HepG2 (cell line): ENCODE results near the gene KIAA1217. TPM values are rescaled to one million over a fixed set of nuclear protein-coding genes. Genes with fewer than 3 reads are reported as not detected.

Source experiments
- CEBPB ChIP-seq: IDR thresholded peaks from 2 replicates; pipeline ENCODE4 v1.6.1; 2011; ENCODE audit warnings: low read depth, low read length, improper control_type of control experiment, borderline replicate concordance
- CREB1 ChIP-seq, 2 experiments: fragments of 450-650 bp in 1 of 2; IDR thresholded peaks; 2 replicates each; pipeline ENCODE4 v1.6.1; 2016 to 2017; ENCODE audit warnings: control low read depth in 1 of 2, mild to moderate bottlenecking in 1 of 2, missing compliant biosample characterization in 1 of 2, missing genetic modification characterization in 1 of 2
- HMG20A ChIP-seq: IDR thresholded peaks from 2 replicates; pipeline ENCODE4 v1.6.1; 2016; ENCODE audit warnings: borderline replicate concordance
- HMG20B ChIP-seq: conservative IDR thresholded peaks from 2 replicates; pipeline ENCODE4 v1.6.1; 2016; ENCODE audit warnings: missing genetic modification reagents, missing compliant biosample characterization
- HNF4A ChIP-seq: sonication (generic); formaldehyde crosslinking; IDR thresholded peaks from 2 replicates; pipeline ENCODE4 v1.4.0; 2020; ENCODE audit warnings: missing genetic modification reagents
- IKZF4 ChIP-seq: sonication (generic); formaldehyde crosslinking; IDR thresholded peaks from 2 replicates; pipeline ENCODE4 v1.5.1; 2020; ENCODE audit warnings: borderline replicate concordance, mild to moderate bottlenecking, low read depth, missing genetic modification reagents; ENCODE audit errors: not compliant biosample characterization
- MAFG ChIP-seq: sonication (generic); formaldehyde crosslinking; IDR thresholded peaks from 2 replicates; pipeline ENCODE4 v1.5.1; 2020; ENCODE audit warnings: mild to moderate bottlenecking, missing genetic modification reagents
- MAFK ChIP-seq, 2 experiments: IDR thresholded peaks in 1 of 2; conservative IDR thresholded peaks in 1 of 2; 2 replicates each; pipeline ENCODE4 v1.6.1; 2011; ENCODE audit warnings: improper control_type of control experiment in 2 of 2, low read length in 2 of 2
- MLLT10 ChIP-seq: sonication (generic); formaldehyde crosslinking; IDR thresholded peaks from 2 replicates; pipeline ENCODE4 v1.4.0; 2020; ENCODE audit warnings: missing genetic modification reagents
- NFIC ChIP-seq: IDR thresholded peaks from 2 replicates; pipeline ENCODE4 v1.6.1; 2012; ENCODE audit warnings: mild to moderate bottlenecking, low read length, inconsistent platforms
- NR1H2 ChIP-seq: sonication (generic); formaldehyde crosslinking; IDR thresholded peaks from 2 replicates; pipeline ENCODE4 v1.8.1; 2022; ENCODE audit warnings: low read depth, missing genetic modification reagents, borderline replicate concordance
- PHF8 ChIP-seq: sonication (generic); formaldehyde crosslinking; IDR thresholded peaks from 2 replicates; pipeline ENCODE4 v1.5.0; 2020; ENCODE audit warnings: missing genetic modification reagents
- POLR2A ChIP-seq, 2 experiments: IDR thresholded peaks; 2 replicates each; pipeline ENCODE4 v1.6.1; 2011; ENCODE audit warnings: low read depth in 2 of 2, low read length in 2 of 2, mild to moderate bottlenecking in 1 of 2, moderate library complexity in 1 of 2; ENCODE audit not compliant: insufficient read depth in 1 of 2
- PPARG ChIP-seq: conservative IDR thresholded peaks from 2 replicates; pipeline ENCODE4 v1.6.1; 2016; ENCODE audit warnings: missing biosample characterization, missing genetic modification reagents
- RXRB ChIP-seq: IDR thresholded peaks from 2 replicates; pipeline ENCODE4 v1.6.1; 2016; ENCODE audit warnings: borderline replicate concordance, missing genetic modification reagents, missing compliant biosample characterization
- SKI ChIP-seq: fragments of 450-650 bp; IDR thresholded peaks from one replicate; pipeline ENCODE4 v1.6.1; 2018; ENCODE audit warnings: mild to moderate bottlenecking; ENCODE audit not compliant: partially characterized antibody
- ZNF12 ChIP-seq: sonication (generic); formaldehyde crosslinking; IDR thresholded peaks from 2 replicates; pipeline ENCODE4 v1.5.0; 2020; ENCODE audit warnings: missing genetic modification reagents
- ZNF430 ChIP-seq: sonication (generic); formaldehyde crosslinking; IDR thresholded peaks from 2 replicates; pipeline ENCODE4 v1.9.0; 2021; ENCODE audit warnings: mild to moderate bottlenecking, missing genetic modification reagents
- ZNF446 ChIP-seq: sonication (generic); formaldehyde crosslinking; IDR thresholded peaks from 2 replicates; pipeline ENCODE4 v1.5.0; 2020; ENCODE audit warnings: mild to moderate bottlenecking, missing genetic modification reagents
- ZNF556 ChIP-seq: sonication (generic); formaldehyde crosslinking; IDR thresholded peaks from 2 replicates; pipeline ENCODE4 v1.4.0; 2020; ENCODE audit warnings: mild to moderate bottlenecking, missing genetic modification reagents, borderline replicate concordance
- ZNF747 ChIP-seq: sonication (generic); formaldehyde crosslinking; IDR thresholded peaks from 2 replicates; pipeline ENCODE4 v1.8.1; 2023; ENCODE audit warnings: missing genetic modification reagents, mild to moderate bottlenecking, borderline replicate concordance
- polyA plus RNA-seq, 8 experiments: library from polyadenylated mRNA; depleted of rRNA in 3 of 8; stranded (reverse) in 7 of 8; unstranded in 1 of 8; fragments of >200 nt; fragmentation: Illumina TruSeq in 4 of 8; extraction: Trizol in 4 of 8; gene quantifications; 2 replicates each; pipeline versions ENCODE4 v1.2.1 to v1.2.3, GENCODE V29; 2011 to 2016; ENCODE audit warnings: low read depth in 4 of 8, missing spikeins in 1 of 8, mixed read lengths in 1 of 8; ENCODE audit not compliant: insufficient read depth in 1 of 8
- total RNA-seq, 5 experiments: library from RNA; depleted of rRNA; stranded (reverse); fragments of >200 nt; fragmentation: Illumina TruSeq; extraction: Trizol; gene quantifications; 2 replicates each; pipeline ENCODE4 v1.2.3, GENCODE V29; 2016; ENCODE audit warnings: low read depth in 1 of 5
- TF ChIP-seq, protein P1 (sequence below): sonication (generic); formaldehyde crosslinking; IDR thresholded peaks from 2 replicates; pipeline ENCODE4 v1.8.0; 2022; ENCODE audit warnings: mild to moderate bottlenecking, missing genetic modification reagents
- TF ChIP-seq, protein P2 (sequence below): sonication (generic); formaldehyde crosslinking; IDR thresholded peaks from 2 replicates; pipeline ENCODE4 v1.4.0; 2020; ENCODE audit warnings: missing genetic modification reagents
- TF ChIP-seq, protein P3 (sequence below): sonication (generic); formaldehyde crosslinking; IDR thresholded peaks from 2 replicates; pipeline ENCODE4 v1.4.0; 2020; ENCODE audit warnings: missing genetic modification reagents

KIAA1217 gene
- total and polyA plus RNA-seq, 2 of the 13 experiments (the other 11 are each of a cell fraction or from before 2014, with no cell fraction given) = 4.6 to 10.9 TPM

DNA sequence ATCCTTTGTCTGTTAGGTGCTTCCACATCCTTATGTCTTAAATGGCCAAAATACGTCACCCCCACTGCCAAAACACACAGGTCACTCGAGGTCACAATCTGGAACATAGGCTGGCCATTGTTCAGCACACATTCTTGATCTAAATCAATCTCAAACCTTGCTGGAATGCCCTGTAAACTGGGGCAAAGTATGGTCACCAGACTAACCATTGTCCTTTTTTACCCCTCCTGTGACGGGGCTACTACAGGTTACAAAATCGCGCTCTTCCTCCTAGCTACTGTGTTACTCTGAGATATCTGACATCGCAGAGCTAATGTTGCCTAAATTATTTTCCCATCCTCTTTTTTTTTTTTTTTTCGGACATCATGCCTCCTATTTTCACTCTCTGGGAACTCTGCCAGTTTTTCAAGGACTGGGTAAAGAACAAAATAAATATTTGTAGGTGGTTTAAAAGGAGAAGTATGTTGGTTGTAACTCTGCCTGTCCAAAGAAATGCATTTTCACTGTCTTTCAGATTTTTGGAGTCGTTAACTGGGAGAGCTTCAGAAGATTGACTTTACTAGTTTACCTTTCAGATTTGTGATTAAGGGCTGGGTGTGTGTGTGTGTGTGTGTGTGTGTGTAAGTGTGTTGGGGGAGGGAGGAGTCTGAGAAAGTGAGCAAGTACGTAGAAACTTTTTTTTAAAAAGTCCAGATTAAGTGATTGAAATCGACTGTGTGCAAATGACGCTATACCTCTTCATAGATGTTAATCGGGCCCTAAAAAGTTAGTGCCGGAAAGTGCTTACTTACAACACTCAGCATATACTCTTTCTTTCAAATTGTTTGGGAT, 942 bp upstream of the KIAA1217 start (continued):
- no peak for TF ChIP-seq NR1H2
- TF ChIP-seq RXRB = peak; percentile 90
- TF ChIP-seq MAFK (conservative IDR thresholded peaks at IDR 0.05 in 1 of 2, IDR thresholded peaks at IDR 0.05 in 1 of 2; ENCODE audit: low read length in 2 of 2) = no peak
- no peak for TF ChIP-seq MLLT10 (CRISPR knock-in tag)
- TF ChIP-seq, protein P1, sequence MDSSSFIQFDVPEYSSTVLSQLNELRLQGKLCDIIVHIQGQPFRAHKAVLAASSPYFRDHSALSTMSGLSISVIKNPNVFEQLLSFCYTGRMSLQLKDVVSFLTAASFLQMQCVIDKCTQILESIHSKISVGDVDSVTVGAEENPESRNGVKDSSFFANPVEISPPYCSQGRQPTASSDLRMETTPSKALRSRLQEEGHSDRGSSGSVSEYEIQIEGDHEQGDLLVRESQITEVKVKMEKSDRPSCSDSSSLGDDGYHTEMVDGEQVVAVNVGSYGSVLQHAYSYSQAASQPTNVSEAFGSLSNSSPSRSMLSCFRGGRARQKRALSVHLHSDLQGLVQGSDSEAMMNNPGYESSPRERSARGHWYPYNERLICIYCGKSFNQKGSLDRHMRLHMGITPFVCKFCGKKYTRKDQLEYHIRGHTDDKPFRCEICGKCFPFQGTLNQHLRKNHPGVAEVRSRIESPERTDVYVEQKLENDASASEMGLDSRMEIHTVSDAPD (CRISPR knock-in tag) = no peak
- TF ChIP-seq POLR2A (IDR thresholded peaks at IDR 0.05; ENCODE audit: insufficient read depth in 1 of 2, low read depth in 2 of 2, low read length in 2 of 2) = no peak
- no peak for TF ChIP-seq IKZF4 (CRISPR knock-in tag)
- TF ChIP-seq PPARG (CRISPR knock-in tag) = peak; percentile 87
- peak; percentile 30; the same call in 1 of the 2 replicates for TF ChIP-seq HMG20A (CRISPR knock-in tag)
- TF ChIP-seq MAFG (CRISPR knock-in tag) = no peak
- TF ChIP-seq NFIC = peak; percentile 80
- TF ChIP-seq ZNF446 (CRISPR knock-in tag) = no peak
- TF ChIP-seq ZNF747 = no peak
- TF ChIP-seq HMG20B (CRISPR knock-in tag) = 0 out of 2 replicates have a peak, but pooled peaks have one; percentile 45
- TF ChIP-seq ZNF12 (CRISPR knock-in tag) = peak; percentile 67
- TF ChIP-seq, protein P2, sequence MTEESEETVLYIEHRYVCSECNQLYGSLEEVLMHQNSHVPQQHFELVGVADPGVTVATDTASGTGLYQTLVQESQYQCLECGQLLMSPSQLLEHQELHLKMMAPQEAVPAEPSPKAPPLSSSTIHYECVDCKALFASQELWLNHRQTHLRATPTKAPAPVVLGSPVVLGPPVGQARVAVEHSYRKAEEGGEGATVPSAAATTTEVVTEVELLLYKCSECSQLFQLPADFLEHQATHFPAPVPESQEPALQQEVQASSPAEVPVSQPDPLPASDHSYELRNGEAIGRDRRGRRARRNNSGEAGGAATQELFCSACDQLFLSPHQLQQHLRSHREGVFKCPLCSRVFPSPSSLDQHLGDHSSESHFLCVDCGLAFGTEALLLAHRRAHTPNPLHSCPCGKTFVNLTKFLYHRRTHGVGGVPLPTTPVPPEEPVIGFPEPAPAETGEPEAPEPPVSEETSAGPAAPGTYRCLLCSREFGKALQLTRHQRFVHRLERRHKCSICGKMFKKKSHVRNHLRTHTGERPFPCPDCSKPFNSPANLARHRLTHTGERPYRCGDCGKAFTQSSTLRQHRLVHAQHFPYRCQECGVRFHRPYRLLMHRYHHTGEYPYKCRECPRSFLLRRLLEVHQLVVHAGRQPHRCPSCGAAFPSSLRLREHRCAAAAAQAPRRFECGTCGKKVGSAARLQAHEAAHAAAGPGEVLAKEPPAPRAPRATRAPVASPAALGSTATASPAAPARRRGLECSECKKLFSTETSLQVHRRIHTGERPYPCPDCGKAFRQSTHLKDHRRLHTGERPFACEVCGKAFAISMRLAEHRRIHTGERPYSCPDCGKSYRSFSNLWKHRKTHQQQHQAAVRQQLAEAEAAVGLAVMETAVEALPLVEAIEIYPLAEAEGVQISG (CRISPR knock-in tag) = peak; percentile 25; the same call in 1 of the 2 replicates
- peak; percentile 7; the same call in 1 of the 2 replicates for TF ChIP-seq CEBPB
- no peak for TF ChIP-seq ZNF556 (CRISPR knock-in tag)
- TF ChIP-seq, protein P3, sequence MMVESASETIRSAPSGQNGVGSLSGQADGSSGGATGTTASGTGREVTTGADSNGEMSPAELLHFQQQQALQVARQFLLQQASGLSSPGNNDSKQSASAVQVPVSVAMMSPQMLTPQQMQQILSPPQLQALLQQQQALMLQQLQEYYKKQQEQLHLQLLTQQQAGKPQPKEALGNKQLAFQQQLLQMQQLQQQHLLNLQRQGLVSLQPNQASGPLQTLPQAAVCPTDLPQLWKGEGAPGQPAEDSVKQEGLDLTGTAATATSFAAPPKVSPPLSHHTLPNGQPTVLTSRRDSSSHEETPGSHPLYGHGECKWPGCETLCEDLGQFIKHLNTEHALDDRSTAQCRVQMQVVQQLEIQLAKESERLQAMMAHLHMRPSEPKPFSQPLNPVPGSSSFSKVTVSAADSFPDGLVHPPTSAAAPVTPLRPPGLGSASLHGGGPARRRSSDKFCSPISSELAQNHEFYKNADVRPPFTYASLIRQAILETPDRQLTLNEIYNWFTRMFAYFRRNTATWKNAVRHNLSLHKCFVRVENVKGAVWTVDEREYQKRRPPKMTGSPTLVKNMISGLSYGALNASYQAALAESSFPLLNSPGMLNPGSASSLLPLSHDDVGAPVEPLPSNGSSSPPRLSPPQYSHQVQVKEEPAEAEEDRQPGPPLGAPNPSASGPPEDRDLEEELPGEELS (CRISPR knock-in tag) = peak; percentile 41; the same call in 1 of the 2 replicates
- peak; percentile 5; the same call in 1 of the 2 replicates for TF ChIP-seq PHF8 (CRISPR knock-in tag)
- peak; percentile 78 for TF ChIP-seq CREB1 (IDR thresholded peaks at IDR 0.05)
- TF ChIP-seq CREB1 (CRISPR knock-in tag; IDR thresholded peaks at IDR 0.05) = peak; percentile 21; the same call in 1 of the 2 replicates
- peak; percentile 35 for TF ChIP-seq SKI
- no peak for TF ChIP-seq ZNF430
- peak; percentile 58; the same call in 1 of the 2 replicates for TF ChIP-seq HNF4A (CRISPR knock-in tag)
